Keratinocyte (primary cell): ENCODE measurements around the gene RELA. TPM values are rescaled to one million over a fixed set of nuclear protein-coding genes. Genes with fewer than 3 reads are reported as not detected.
A peak's percentile ranks its signal among the peaks of the same experiment; 100 is the strongest.

Source experiments
- DNase-seq: peaks from one replicate; pipeline ENCODE4 v3.0.0-alpha.2; 2011; ENCODE audit warnings: low read depth, missing footprints, low spot score
- FAIRE-seq: peaks from 2 replicates; lab custom pipeline; 2011; peaks lifted over from hg19 to GRCh38; lab: Jason Lieb, UNC
- H2AFZ ChIP-seq: 2 replicates; pipeline ENCODE4 v1.6.0; 2012; ENCODE audit warnings: low read length, control low read depth, inconsistent platforms; ENCODE audit not compliant: control insufficient read depth
- H3K27ac ChIP-seq: 2 replicates; pipeline ENCODE4 v1.5.1; 2011; ENCODE audit warnings: low read length; ENCODE audit not compliant: control insufficient read depth, insufficient read depth
- H3K27me3 ChIP-seq: 3 replicates; pipeline ENCODE4 v1.6.0; 2011; ENCODE audit warnings: low read length; ENCODE audit not compliant: control insufficient read depth, insufficient read depth; ENCODE audit errors: extremely low read depth
- H3K36me3 ChIP-seq, 2 experiments: 2 replicates in 1 of 2; 3 replicates in 1 of 2; pipeline ENCODE4 v1.5.1; 2011; ENCODE audit warnings: low read length in 2 of 2, mild to moderate bottlenecking in 1 of 2; ENCODE audit not compliant: control insufficient read depth in 2 of 2, insufficient read depth in 2 of 2; ENCODE audit errors: extremely low read depth in 1 of 2
- H3K4me1 ChIP-seq: 3 replicates; pipeline ENCODE4 v1.5.1; 2011; ENCODE audit warnings: low read length; ENCODE audit not compliant: control insufficient read depth, insufficient read depth; ENCODE audit errors: extremely low read depth
- H3K4me2 ChIP-seq: 3 replicates; pipeline ENCODE4 v1.6.0; 2011; ENCODE audit warnings: low read depth, low read length; ENCODE audit not compliant: control insufficient read depth, insufficient read depth; ENCODE audit errors: extremely low read depth
- H3K4me3 ChIP-seq, 3 experiments: fragments of 200-600 bp in 1 of 3; sonication (generic) in 1 of 3; 2 replicates in 2 of 3; 3 replicates in 1 of 3; pipeline ENCODE4 v1.5.1; 2011 to 2016; ENCODE audit warnings: low read length in 3 of 3, mild to moderate bottlenecking in 3 of 3, control low read depth in 2 of 3, inconsistent platforms in 1 of 3, low read depth in 1 of 3, mixed read lengths in 1 of 3, mixed run types in 1 of 3, moderate library complexity in 1 of 3; ENCODE audit not compliant: control insufficient read depth in 2 of 3, insufficient read depth in 2 of 3; ENCODE audit errors: extremely low read depth in 1 of 3
- H3K79me2 ChIP-seq: 2 replicates; pipeline ENCODE4 v1.6.0; 2012; ENCODE audit warnings: low read length; ENCODE audit not compliant: control insufficient read depth, insufficient read depth
- H3K9ac ChIP-seq: 3 replicates; pipeline ENCODE4 v1.6.0; 2011; ENCODE audit warnings: low read length; ENCODE audit not compliant: control insufficient read depth, insufficient read depth; ENCODE audit errors: extremely low read depth
- H3K9me1 ChIP-seq: 3 replicates; pipeline ENCODE4 v1.6.0; 2011; ENCODE audit warnings: low read length; ENCODE audit not compliant: control insufficient read depth, insufficient read depth; ENCODE audit errors: extremely low read depth
- H3K9me3 ChIP-seq: 2 replicates; pipeline ENCODE4 v1.5.1; 2012; ENCODE audit warnings: low read depth, low read length; ENCODE audit not compliant: control insufficient read depth
- H4K20me1 ChIP-seq: 3 replicates; pipeline ENCODE4 v1.6.0; 2011; ENCODE audit warnings: low read length; ENCODE audit not compliant: control insufficient read depth, insufficient read depth; ENCODE audit errors: extremely low read depth
- CTCF ChIP-seq, 3 experiments: IDR thresholded peaks in 1 of 3; conservative IDR thresholded peaks in 1 of 3; optimal IDR thresholded peaks in 1 of 3; 2 replicates in 2 of 3; 3 replicates in 1 of 3; pipeline versions ENCODE3 to v1.5.1; 2011; ENCODE audit warnings: low read length in 3 of 3, mild to moderate bottlenecking in 3 of 3, moderate library complexity in 2 of 3, control low read depth in 1 of 3, inconsistent platforms in 1 of 3; ENCODE audit not compliant: insufficient read depth in 2 of 3; ENCODE audit errors: extremely low read depth in 1 of 3
- EZH2 ChIP-seq: IDR thresholded peaks from one replicate; pipeline ENCODE4 v1.6.1; 2012; ENCODE audit warnings: inconsistent platforms, mild to moderate bottlenecking, low read length, moderate library complexity
- dilution Hi-C: fragments of 300-500 bp; cut with MboI; formaldehyde crosslinking; loops from one replicate; pipeline ENCODE4 v1.7.0; 2020; ENCODE audit warnings: low sequenced_read_pairs; ENCODE audit not compliant: extremely low pct_ligation_motif_present
- polyA plus RNA-seq, 5 experiments: library from polyadenylated mRNA; depleted of rRNA in 3 of 5; stranded (reverse) in 3 of 5; stranded (forward) in 1 of 5; unstranded in 1 of 5; fragments of >200 nt; gene quantifications; 1 replicate in 1 of 5; 2 replicates in 3 of 5; 3 replicates in 1 of 5; pipeline versions ENCODE4 v1.2.1 to v1.2.3, GENCODE V29; 2011 to 2012; ENCODE audit warnings: missing spikeins in 2 of 5, low read depth in 1 of 5, low replicate concordance in 1 of 5
- small RNA-seq, 3 experiments: library from RNA; depleted of rRNA; stranded (forward); fragments of <200 nt; gene quantifications; one replicate each; pipeline ENCODE3, GENCODE V24; 2012; ENCODE audit warnings: low read depth in 3 of 3, low replicate concordance in 1 of 3; ENCODE audit not compliant: insufficient read length in 3 of 3

RELA gene
- polyA plus RNA-seq, 1 donor (not counting 4 experiments of a cell fraction or from before 2014, with no cell fraction given) = 20.4 TPM

- H3K9me3 ChIP-seq = no peaks in the 10 kb centered on the region
- no peaks in the 10 kb centered on the region for H4K20me1 ChIP-seq
- peaks cover 16% of the 10 kb centered on the region for H3K79me2 ChIP-seq
- H3K4me2 ChIP-seq = peak overlapping the region; percentile 58
- no peak overlapping the region for H2AFZ ChIP-seq
- peak; percentile 23 for FAIRE-seq
- H3K36me3 ChIP-seq = peaks cover 20 to 26% of the 10 kb centered on the region in 2 experiments
- H3K27me3 ChIP-seq = no peaks in the 10 kb centered on the region
- H3K4me1 ChIP-seq = peaks cover 10% of the 10 kb centered on the region
- no peak overlapping the region for H3K9ac ChIP-seq
- H3K27ac ChIP-seq = no peak overlapping the region
- peak; percentile 88 for DNase-seq
- H3K9me1 ChIP-seq = no peaks in the 10 kb centered on the region
- dilution Hi-C loops = no loop called here
- TF ChIP-seq CTCF (optimal IDR thresholded peaks at IDR 0.05 in 1 of 3, IDR thresholded peaks at IDR 0.05 in 1 of 3, conservative IDR thresholded peaks at IDR 0.05 in 1 of 3; ENCODE audit: extremely low read depth in 1 of 3, insufficient read depth in 2 of 3, low read length in 3 of 3) = no peak
- no peak for TF ChIP-seq EZH2
- peak overlapping the region in 1 of 3 experiments; percentile 34 for H3K4me3 ChIP-seq
Observed at GRCh38 chr11:65606876-65607613, 55.7 kb downstream of the RELA start.

GRCh38 chr11:65604258-65604657, 58.5 kb downstream of the RELA start:
- peaks cover 7% of the 10 kb centered on the region for H3K4me1 ChIP-seq
- H3K36me3 ChIP-seq = peaks cover 18 to 22% of the 10 kb centered on the region in 2 experiments
- H3K9ac ChIP-seq = no peak overlapping the region
- H3K79me2 ChIP-seq = no peaks in the 10 kb centered on the region
- H3K4me3 ChIP-seq = no peak overlapping the region
- no peaks in the 10 kb centered on the region for H3K27me3 ChIP-seq
- FAIRE-seq = no peak
- H3K27ac ChIP-seq = no peak overlapping the region
- H3K4me2 ChIP-seq = no peak overlapping the region
- dilution Hi-C loops = no loop called here
- H2AFZ ChIP-seq = no peak overlapping the region
- H3K9me1 ChIP-seq = no peaks in the 10 kb centered on the region
- DNase-seq = no peak
- H4K20me1 ChIP-seq = no peaks in the 10 kb centered on the region
- H3K9me3 ChIP-seq = no peaks in the 10 kb centered on the region
- TF ChIP-seq CTCF (optimal IDR thresholded peaks at IDR 0.05 in 1 of 3, IDR thresholded peaks at IDR 0.05 in 1 of 3, conservative IDR thresholded peaks at IDR 0.05 in 1 of 3; ENCODE audit: extremely low read depth in 1 of 3, insufficient read depth in 2 of 3, low read length in 3 of 3) = no peak
- TF ChIP-seq EZH2 = no peak

Small RNA genes within 50 kb of the gene (small RNA-seq; reads per million reads assigned to genes)
- gene MIR4489 = 0 reads per million in 3 experiments
- gene MIR4690 = 0 to 0.33 (median 0) reads per million in 3 experiments
- gene RN7SL309P = 0 reads per million in 3 experiments

Other genes starting within 250 kb of the RELA start
- gene NEAT1, start 240.1 kb downstream of the RELA start, polyA plus RNA-seq = 66.5 to 270 TPM (median 171 TPM) in 3 replicates
- 337 to 1,845 TPM (median 1,768 TPM) in 3 replicates for gene MALAT1, start 163.9 kb downstream of the RELA start, polyA plus RNA-seq
- 31.3 to 51.2 TPM (median 44.1 TPM) in 3 replicates for gene SCYL1, start 137.8 kb downstream of the RELA start, polyA plus RNA-seq
- 9.1 to 23.0 TPM (median 11.0 TPM) in 3 replicates for gene LTBP3, start 104.6 kb downstream of the RELA start, polyA plus RNA-seq
- 33.6 to 48.5 TPM (median 47.5 TPM) in 3 replicates for gene ZNRD2, start 92.4 kb downstream of the RELA start, polyA plus RNA-seq
- 11.5 to 37.6 TPM (median 13.5 TPM) in 3 replicates for gene FAM89B, start 90.4 kb downstream of the RELA start, polyA plus RNA-seq
- 8.5 to 14.0 TPM (median 10.4 TPM) in 3 replicates for gene EHBP1L1, start 86.9 kb downstream of the RELA start, polyA plus RNA-seq
- 0.14 to 1.5 TPM (median 0.46 TPM) in 3 replicates for gene KCNK7, start 67.1 kb downstream of the RELA start, polyA plus RNA-seq
- 13.6 to 18.8 TPM (median 17.5 TPM) in 3 replicates for gene MAP3K11, start 48.7 kb downstream of the RELA start, polyA plus RNA-seq
- 6.1 to 16.5 TPM (median 10.5 TPM) in 3 replicates for gene PCNX3, start 47.1 kb downstream of the RELA start, polyA plus RNA-seq
- 4.5 to 7.2 TPM (median 7.1 TPM) in 3 replicates for gene SIPA1, start 24.8 kb downstream of the RELA start, polyA plus RNA-seq
- 26.8 to 32.1 TPM (median 30.3 TPM) in 3 replicates for gene KAT5, start 49.3 kb upstream of the RELA start, polyA plus RNA-seq
- 16.0 to 20.6 TPM (median 18.5 TPM) in 3 replicates for gene RNASEH2C, start 57.9 kb upstream of the RELA start, polyA plus RNA-seq
- gene AP5B1, start 118.1 kb upstream of the RELA start, polyA plus RNA-seq = 3.1 to 6.8 TPM (median 3.1 TPM) in 3 replicates
- gene OVOL1, start 124.1 kb upstream of the RELA start, polyA plus RNA-seq = 2.1 to 23.2 TPM (median 7.5 TPM) in 3 replicates
- 0.12 to 0.44 TPM (median 0.15 TPM) in 3 replicates for gene SNX32, start 171.0 kb upstream of the RELA start, polyA plus RNA-seq
- 571 to 1,860 TPM (median 1,236 TPM) in 3 replicates for gene CFL1, start 195.3 kb upstream of the RELA start, polyA plus RNA-seq
- gene MUS81, start 197.5 kb upstream of the RELA start, polyA plus RNA-seq = 24.7 to 34.4 TPM (median 28.0 TPM) in 3 replicates
- 4.6 to 13.6 TPM (median 4.8 TPM) in 3 replicates for gene EFEMP2, start 209.9 kb upstream of the RELA start, polyA plus RNA-seq
- not detected in 3 replicates for gene CTSW, start 216.9 kb upstream of the RELA start, polyA plus RNA-seq
- 83.0 to 104 TPM (median 95.1 TPM) in 3 replicates for gene FIBP, start 225.6 kb upstream of the RELA start, polyA plus RNA-seq
- 4.1 to 6.8 TPM (median 6.0 TPM) in 3 replicates for gene CCDC85B, start 227.8 kb upstream of the RELA start, polyA plus RNA-seq
- gene FOSL1, start 237.5 kb upstream of the RELA start, polyA plus RNA-seq = 9.4 to 25.3 TPM (median 21.8 TPM) in 3 replicates